ENCODE measurements around the gene IFI44L.

GRCh38 chr1:78633209-78633608 is 13.0 kb downstream of the IFI44L start:
- TF ChIP-seq CTCF (IDR thresholded peaks at IDR 0.05; ENCODE audit: borderline replicate concordance, extremely low read depth, low read length, poor library complexity, severe bottlenecking) (no peak), EZH2 (IDR thresholded peaks at IDR 0.05; ENCODE audit: borderline replicate concordance, low read depth, low read length, severe bottlenecking) (no peak)

Data from DND-41 (cell line).